Activated CD4-positive, alpha-beta T cell treated with anti-CD3 and anti-CD28 coated beads, Interleukin-2, Interleukin-6, amounts not matched to agents 100 ng/mL and 50 ng/mL, durations not matched to agents 16 hours and 8 hours (primary cell): ENCODE data around the gene FOXI2.
A peak's percentile ranks its signal among the peaks of the same experiment; 100 is the strongest.

Source experiments
- DNase-seq: peaks from one replicate; pipeline ENCODE4 v3.0.0-alpha.2; 2020

The FOXI2 gene

GRCh38 chr10:127744956-127745355 is 8.0 kb downstream of the FOXI2 start:
- DNase-seq, result no peak

DNA sequence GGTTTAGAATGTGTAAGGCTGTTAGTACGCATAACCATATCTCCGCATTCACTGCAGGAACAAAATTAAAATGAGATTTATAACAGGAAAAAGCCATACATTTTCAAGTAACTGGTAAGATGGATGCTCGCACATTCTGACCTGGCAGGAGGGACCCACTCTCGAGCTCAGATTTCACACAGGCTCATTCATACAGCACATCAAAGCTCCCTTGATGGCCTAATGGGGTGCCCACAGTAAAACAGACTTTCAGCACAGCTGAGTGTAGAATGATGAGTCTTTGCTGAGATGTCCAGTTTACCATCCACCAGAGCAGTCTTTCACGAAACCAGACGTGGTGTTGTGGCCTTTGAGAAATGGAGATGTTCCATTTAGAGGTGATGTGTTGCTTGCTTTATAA is 8.9 kb downstream of the FOXI2 start:
- DNase-seq, result no peak

DNA sequence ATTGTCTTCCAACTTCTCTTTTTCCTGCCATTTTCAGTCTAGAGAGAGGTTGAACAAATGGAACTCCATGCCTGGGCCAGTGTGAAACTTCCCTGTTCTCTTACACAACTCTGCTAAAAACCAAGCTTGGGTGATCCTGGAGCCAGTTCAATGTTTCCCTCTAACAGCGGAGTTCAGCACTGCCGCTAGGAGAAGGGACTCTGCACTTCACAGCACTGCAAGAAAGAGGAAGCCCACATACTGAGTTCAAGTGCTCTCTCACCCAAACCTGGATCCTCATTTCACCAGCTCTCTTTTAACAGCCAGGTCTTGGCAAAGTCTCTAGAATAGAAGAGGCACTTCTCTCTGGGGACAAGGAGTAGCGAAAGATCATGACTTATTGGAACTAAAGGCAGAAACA is 18.8 kb downstream of the FOXI2 start:
- no peak for DNase-seq

DNA sequence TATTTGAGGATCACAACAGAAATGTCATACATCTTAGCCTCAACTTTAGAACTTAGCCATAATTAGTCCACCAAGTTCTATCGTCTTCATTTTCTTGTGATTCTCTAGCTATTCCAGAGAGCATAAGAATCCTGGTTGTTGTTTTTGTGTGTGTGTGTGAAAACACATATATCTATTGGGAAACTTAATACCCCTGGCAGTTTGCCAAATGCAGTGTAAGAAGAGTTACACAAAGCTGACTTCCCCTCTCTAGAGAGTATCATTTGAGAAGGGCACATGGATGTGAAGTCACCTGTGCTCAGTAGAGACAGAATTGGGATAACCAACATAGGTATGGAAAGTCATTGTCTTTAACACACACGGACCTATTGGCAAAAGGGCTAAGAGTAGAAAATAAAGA is 19.3 kb downstream of the FOXI2 start:
- no peak for DNase-seq

DNA sequence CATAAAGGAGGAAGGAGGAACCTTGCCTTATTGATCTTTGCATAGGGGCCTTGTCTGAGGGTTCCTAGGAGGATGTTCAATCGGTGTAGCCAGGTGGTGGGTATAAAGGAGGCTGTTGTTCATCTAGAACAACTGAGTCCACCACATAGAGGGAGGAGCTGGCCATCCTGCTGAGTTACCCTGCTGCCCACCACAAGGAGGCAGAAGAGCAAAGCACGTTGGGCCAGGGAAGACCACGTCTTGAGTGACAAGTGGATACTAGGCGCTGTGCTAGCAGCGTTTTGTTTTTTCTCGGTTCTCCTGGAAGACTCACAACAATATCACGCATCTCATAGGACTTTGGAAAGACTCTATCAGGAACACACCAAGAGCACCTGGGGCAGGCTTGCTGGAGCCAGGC is 20.0 kb downstream of the FOXI2 start:
- no peak for DNase-seq

- DNase-seq, result no peak
These were observed 22.3 kb downstream of the FOXI2 start for GRCh38 chr10:127759276-127759675.

- DNase-seq, result no peak
These were observed 25.9 kb downstream of the FOXI2 start for GRCh38 chr10:127762925-127763324.

- peak; percentile 3 for DNase-seq
These were observed 38.0 kb downstream of the FOXI2 start for GRCh38 chr10:127774766-127775559.

GRCh38 chr10:127776816-127777215 is 39.8 kb downstream of the FOXI2 start:
- DNase-seq, result peak; percentile 48

DNA sequence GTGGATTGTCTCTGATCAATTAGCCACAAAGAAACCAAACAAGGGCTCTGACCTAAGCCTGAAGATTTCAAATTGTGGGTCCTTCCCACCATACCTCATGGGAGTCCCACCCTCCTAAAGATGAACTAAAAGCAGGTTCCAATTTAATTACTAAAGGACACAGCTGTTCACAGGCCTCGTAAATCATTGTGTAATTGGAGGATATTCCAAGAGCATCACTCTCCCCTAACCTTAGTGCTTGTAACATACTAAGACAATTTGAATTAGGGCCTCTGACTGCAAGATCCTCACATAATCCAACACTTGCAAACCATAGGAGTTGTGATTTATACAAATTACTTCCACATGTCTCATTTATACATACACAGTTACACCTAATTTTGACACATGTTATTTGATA is 44.4 kb downstream of the FOXI2 start:
- DNase-seq, result no peak

DNA sequence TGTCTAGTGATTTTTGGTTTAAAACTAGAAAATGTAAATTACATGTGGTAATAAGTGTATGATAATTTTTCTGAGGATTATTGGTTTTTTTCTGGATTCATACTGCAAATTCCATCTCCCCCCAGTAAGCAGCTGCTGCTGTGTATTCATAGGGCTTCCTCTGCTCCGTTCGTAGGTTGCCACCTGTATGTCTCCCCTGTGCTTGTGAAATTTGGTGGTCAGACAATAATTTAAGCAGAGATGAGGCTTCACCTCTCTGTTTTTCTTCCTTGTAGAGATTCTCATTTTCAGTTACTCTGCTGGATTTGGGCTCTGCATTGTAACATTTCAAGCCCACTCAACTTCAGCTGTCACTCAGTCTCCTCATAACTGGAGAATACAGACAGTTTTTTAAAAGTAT is 50.9 kb downstream of the FOXI2 start:
- DNase-seq, result no peak

GRCh38 chr10:127790066-127790624 is 53.2 kb downstream of the FOXI2 start:
- DNase-seq, result no peak
